Stimulated activated naive CD8-positive, alpha-beta T cell treated with anti-CD3 and anti-CD28 coated beads, Interleukin-15, amount 100 ng/mL, for 72 hours (primary cell): Measurements from ENCODE around the gene PCIF1.
"Not testable (repeated sequence)": the region's sequence is repeated elsewhere in the genome, so short reads cannot be mapped to it uniquely, and the experiment has no call there.

Source experiments
- ATAC-seq: fragments of 150-1000 bp; cut with Tn5 transposase; 2 replicates; pipeline ENCODE4 v1.10.0; 2021; ENCODE audit warnings: mild to moderate bottlenecking, moderate library complexity
- DNase-seq, 2 donors: peaks; one replicate each; pipeline ENCODE4 v3.0.0; 2021 to 2022
- H3K27ac Mint-ChIP-seq, 2 donors: one replicate each; pipeline ENCODE4 v1.8.0; 2022; ENCODE audit warnings: mild to moderate bottlenecking in 2 of 2, mixed read lengths in 2 of 2, moderate library complexity in 2 of 2
- H3K27me3 Mint-ChIP-seq: one replicate; pipeline ENCODE4 v1.8.0; 2022; ENCODE audit warnings: mixed read lengths
- H3K4me1 Mint-ChIP-seq: one replicate; pipeline ENCODE4 v1.8.0; 2022; ENCODE audit warnings: mild to moderate bottlenecking, mixed read lengths
- H3K4me3 Mint-ChIP-seq, 2 donors: one replicate each; pipeline ENCODE4 v1.8.0; 2022; ENCODE audit warnings: mild to moderate bottlenecking in 2 of 2, mixed read lengths in 2 of 2, moderate library complexity in 1 of 2
- H3K9me3 Mint-ChIP-seq, 2 donors: one replicate each; pipeline ENCODE4 v1.8.0; 2022; ENCODE audit warnings: mixed read lengths in 2 of 2

Gene PCIF1

GRCh38 chr20:45898285-45898684 lies 36.2 kb upstream of the PCIF1 start:
- ATAC-seq (no peak), DNase-seq (no peak)
- no peaks in the 10 kb centered on the region for H3K9me3 Mint-ChIP-seq
- peaks cover 7% of the 10 kb centered on the region for H3K4me1 Mint-ChIP-seq
- no peaks in the 10 kb centered on the region for H3K27me3 Mint-ChIP-seq
- H3K4me3 Mint-ChIP-seq = no peak overlapping the region
- no peak overlapping the region for H3K27ac Mint-ChIP-seq

- ATAC-seq = no peak
- H3K4me3 Mint-ChIP-seq = no peak overlapping the region
- no peaks in the 10 kb centered on the region for H3K27me3 Mint-ChIP-seq
- no peaks in the 10 kb centered on the region for H3K9me3 Mint-ChIP-seq
- H3K27ac Mint-ChIP-seq = peak overlapping the region in 1 of 2 donors; percentile 37
- H3K4me1 Mint-ChIP-seq = peaks cover under 1% of the 10 kb centered on the region
- no peak for DNase-seq
Measured at GRCh38 chr20:45899046-45899835, 35.2 kb upstream of the PCIF1 start.

GRCh38 chr20:45901332-45901731 lies 33.2 kb upstream of the PCIF1 start:
- not testable (repeated sequence) for H3K4me3 Mint-ChIP-seq, DNase-seq, H3K27me3 Mint-ChIP-seq, H3K4me1 Mint-ChIP-seq, ATAC-seq, H3K27ac Mint-ChIP-seq, H3K9me3 Mint-ChIP-seq

GRCh38 chr20:45902199-45902701 lies 32.2 kb upstream of the PCIF1 start:
- Mint-ChIP-seq H3K9me3 (no peaks in the 10 kb centered on the region), H3K4me1 (no peaks in the 10 kb centered on the region), H3K27me3 (no peaks in the 10 kb centered on the region), H3K27ac (no peak overlapping the region), H3K4me3 (no peak overlapping the region)
- DNase-seq (no peak), ATAC-seq (no peak)

- H3K27ac Mint-ChIP-seq = no peak overlapping the region
- no peak overlapping the region for H3K4me3 Mint-ChIP-seq
- no peaks in the 10 kb centered on the region for H3K27me3 Mint-ChIP-seq
- H3K9me3 Mint-ChIP-seq = no peaks in the 10 kb centered on the region
- DNase-seq (no peak), ATAC-seq (no peak)
- peaks cover 7% of the 10 kb centered on the region for H3K4me1 Mint-ChIP-seq
Measured at GRCh38 chr20:45904583-45905504, 29.6 kb upstream of the PCIF1 start.

- no peak overlapping the region for H3K4me3 Mint-ChIP-seq
- no peaks in the 10 kb centered on the region for H3K9me3 Mint-ChIP-seq
- H3K27ac Mint-ChIP-seq = no peak overlapping the region
- H3K27me3 Mint-ChIP-seq = no peaks in the 10 kb centered on the region
- H3K4me1 Mint-ChIP-seq = peaks cover 14% of the 10 kb centered on the region
- ATAC-seq = no peak
- no peak for DNase-seq
Measured at GRCh38 chr20:45905505-45906079, 28.9 kb upstream of the PCIF1 start.

GRCh38 chr20:45907219-45907948 lies 27.1 kb upstream of the PCIF1 start:
- Mint-ChIP-seq H3K27ac (no peak overlapping the region), H3K4me1 (peaks cover 32% of the 10 kb centered on the region), H3K9me3 (no peaks in the 10 kb centered on the region), H3K27me3 (peaks cover 8% of the 10 kb centered on the region), H3K4me3 (no peak overlapping the region)
- ATAC-seq (no peak), DNase-seq (no peak)

GRCh38 chr20:45908084-45908483 lies 26.4 kb upstream of the PCIF1 start:
- Mint-ChIP-seq H3K27ac (no peak overlapping the region), H3K4me1 (peaks cover 34% of the 10 kb centered on the region), H3K4me3 (no peak overlapping the region), H3K27me3 (peaks cover 9% of the 10 kb centered on the region), H3K9me3 (no peaks in the 10 kb centered on the region)
- DNase-seq = no peak
- ATAC-seq = no peak

- Mint-ChIP-seq H3K4me3 (no peak overlapping the region), H3K9me3 (no peaks in the 10 kb centered on the region), H3K4me1 (peaks cover 34% of the 10 kb centered on the region), H3K27ac (no peak overlapping the region), H3K27me3 (peaks cover 9% of the 10 kb centered on the region)
- ATAC-seq (no peak), DNase-seq (no peak)
Measured at GRCh38 chr20:45909336-45909808, 25.1 kb upstream of the PCIF1 start.

- peak overlapping the region; percentile 79 to 89 for H3K4me3 Mint-ChIP-seq
- no peaks in the 10 kb centered on the region for H3K9me3 Mint-ChIP-seq
- ATAC-seq (no peak), DNase-seq (no peak)
- peaks cover 34% of the 10 kb centered on the region for H3K4me1 Mint-ChIP-seq
- H3K27ac Mint-ChIP-seq = peak overlapping the region; percentile 89 to 94
- peaks cover 12% of the 10 kb centered on the region for H3K27me3 Mint-ChIP-seq
Measured at GRCh38 chr20:45909817-45910669, 24.4 kb upstream of the PCIF1 start.

- DNase-seq = peak; percentile 99
- H3K27ac Mint-ChIP-seq = peak overlapping the region; percentile 89 to 94
- H3K9me3 Mint-ChIP-seq = no peaks in the 10 kb centered on the region
- peaks cover 20% of the 10 kb centered on the region for H3K27me3 Mint-ChIP-seq
- ATAC-seq = peak; percentile 96
- peak overlapping the region; percentile 79 to 89 for H3K4me3 Mint-ChIP-seq
- H3K4me1 Mint-ChIP-seq = peaks cover 34% of the 10 kb centered on the region
Measured at GRCh38 chr20:45910670-45911485, 23.6 kb upstream of the PCIF1 start.

- peak within 1 kb of the TSS; percentile 79 to 89 for H3K4me3 Mint-ChIP-seq
- H3K4me1 Mint-ChIP-seq = peaks cover 34% of the 10 kb centered on the region
- DNase-seq = peak; percentile 25 to 47
- peaks cover 24% of the 10 kb centered on the region for H3K27me3 Mint-ChIP-seq
- H3K27ac Mint-ChIP-seq = peak within 1 kb of the TSS; percentile 7 to 70
- H3K9me3 Mint-ChIP-seq = no peaks in the 10 kb centered on the region
- ATAC-seq = peak; percentile 28
Measured at GRCh38 chr20:45911486-45912343, 22.8 kb upstream of the PCIF1 start, which contains the start of gene PLTP. TSS of gene PLTP (minus strand) at chr20:45912155. CDS start at chr20:45911452, 703 bp downstream.

GRCh38 chr20:45912344-45912682 lies 22.2 kb upstream of the PCIF1 start:
- DNase-seq = no peak
- Mint-ChIP-seq H3K4me3 (peak overlapping the region; percentile 79 to 89), H3K27ac (no peak overlapping the region)

More at GRCh38 chr20:45912344-45912682, 22.2 kb upstream of the PCIF1 start:
- Mint-ChIP-seq H3K27me3 (peaks cover 24% of the 10 kb centered on the region), H3K9me3 (no peaks in the 10 kb centered on the region), H3K4me1 (peaks cover 34% of the 10 kb centered on the region)
- ATAC-seq = no peak
